GM18520 (cell line): Measurements from ENCODE around the gene GMDS.

Experiments used
- ATAC-seq: cut with Tn5 transposase; IDR thresholded peaks from one replicate; pipeline ENCODE4 v1.9.1; 2021; ENCODE audit not compliant: unreplicated experiment

The GMDS gene

DNA sequence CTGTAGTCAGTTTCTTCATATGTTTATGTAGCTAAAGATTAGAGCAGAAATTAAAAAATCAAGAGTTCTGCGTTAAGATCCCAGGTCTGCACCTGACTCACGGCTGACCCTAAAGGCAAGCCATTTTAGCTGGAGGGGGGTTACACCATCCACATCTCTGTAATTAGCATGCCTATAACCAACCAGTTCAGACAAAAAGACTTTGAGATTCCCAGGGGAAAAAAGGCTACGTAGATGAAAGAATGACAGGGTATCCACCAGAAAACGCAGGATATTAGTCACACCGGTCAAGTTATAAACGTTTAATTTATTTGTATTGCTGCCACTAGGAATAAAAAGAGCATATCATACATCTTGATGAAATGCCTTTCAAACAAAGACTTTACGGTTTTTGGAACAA is 336.6 kb downstream of the GMDS start:
- no peak for ATAC-seq

DNA sequence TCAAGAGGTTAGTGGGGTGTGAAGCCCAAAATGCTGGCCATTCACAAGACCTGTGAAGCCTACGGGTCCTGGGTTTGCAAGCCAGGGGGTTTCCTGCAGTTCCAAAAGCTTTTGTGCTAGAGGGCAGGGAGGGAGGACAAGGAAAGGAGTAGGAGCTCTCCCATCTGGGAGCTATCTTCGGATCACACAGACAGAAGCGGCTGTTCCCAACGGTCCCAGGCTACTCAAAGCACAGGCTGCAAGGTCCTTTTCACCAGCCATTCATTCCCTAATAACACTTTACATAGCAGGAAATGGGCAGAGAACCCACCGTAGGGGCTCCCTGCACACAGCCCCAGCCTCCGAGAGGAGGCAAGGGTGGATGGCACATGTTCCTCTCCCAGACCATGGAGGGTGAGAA is 338.8 kb downstream of the GMDS start:
- no peak for ATAC-seq

DNA sequence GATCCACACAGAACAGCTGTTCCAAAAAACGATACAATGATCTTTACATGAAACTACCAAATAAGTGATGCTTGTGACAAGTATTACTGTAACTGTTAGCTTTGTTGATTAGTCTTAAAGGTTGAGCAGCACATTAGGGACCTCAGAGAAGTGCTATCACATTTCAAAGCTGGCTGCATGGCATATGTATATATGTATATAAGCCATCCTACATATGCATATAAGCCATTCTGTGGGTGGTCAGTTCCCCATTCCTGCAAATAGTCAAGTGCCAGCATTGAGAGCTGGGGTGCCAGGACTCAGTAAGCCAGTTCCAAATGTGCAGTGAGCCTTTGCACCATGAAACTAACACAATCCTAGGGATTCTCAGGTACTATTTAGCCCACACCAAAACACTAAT is 339.4 kb downstream of the GMDS start:
- no peak for ATAC-seq

DNA sequence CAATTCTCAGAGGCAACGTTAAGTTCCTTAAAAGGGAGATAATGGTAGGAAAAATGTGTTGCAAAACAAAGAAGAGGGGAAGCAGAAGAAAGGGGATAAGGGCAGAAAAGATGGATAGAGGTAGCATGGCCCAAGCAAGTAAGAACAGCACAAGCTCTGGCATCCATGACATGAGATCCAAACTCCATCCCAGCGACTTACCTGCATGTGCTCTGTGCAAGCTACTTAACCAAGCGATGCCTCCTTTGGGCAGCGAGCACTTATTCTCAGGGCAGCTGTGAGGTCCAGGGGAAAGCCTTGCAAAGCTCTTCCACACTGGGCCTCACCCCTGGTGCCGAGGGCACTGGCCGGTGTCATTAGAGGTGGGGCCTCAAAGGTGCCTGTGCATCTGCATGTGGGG is 340.5 kb downstream of the GMDS start:
- ATAC-seq, result no peak

DNA sequence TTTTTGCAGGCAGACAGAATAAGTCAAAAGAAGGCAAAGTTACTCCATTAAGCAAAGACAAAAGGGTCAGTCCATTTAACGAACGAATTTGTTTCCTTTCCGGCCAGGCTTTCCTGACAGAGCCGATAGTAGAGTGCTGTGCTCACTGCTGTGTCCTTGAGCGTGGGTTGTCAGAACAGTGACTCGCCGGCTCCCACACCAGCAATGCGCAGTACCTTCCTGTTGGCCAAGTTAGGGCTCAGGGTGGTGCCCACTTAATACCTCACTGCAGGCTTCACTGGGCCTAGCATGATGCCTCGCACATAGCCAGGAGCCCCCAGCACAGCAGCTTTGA is 341.0 kb downstream of the GMDS start:
- no peak for ATAC-seq

DNA sequence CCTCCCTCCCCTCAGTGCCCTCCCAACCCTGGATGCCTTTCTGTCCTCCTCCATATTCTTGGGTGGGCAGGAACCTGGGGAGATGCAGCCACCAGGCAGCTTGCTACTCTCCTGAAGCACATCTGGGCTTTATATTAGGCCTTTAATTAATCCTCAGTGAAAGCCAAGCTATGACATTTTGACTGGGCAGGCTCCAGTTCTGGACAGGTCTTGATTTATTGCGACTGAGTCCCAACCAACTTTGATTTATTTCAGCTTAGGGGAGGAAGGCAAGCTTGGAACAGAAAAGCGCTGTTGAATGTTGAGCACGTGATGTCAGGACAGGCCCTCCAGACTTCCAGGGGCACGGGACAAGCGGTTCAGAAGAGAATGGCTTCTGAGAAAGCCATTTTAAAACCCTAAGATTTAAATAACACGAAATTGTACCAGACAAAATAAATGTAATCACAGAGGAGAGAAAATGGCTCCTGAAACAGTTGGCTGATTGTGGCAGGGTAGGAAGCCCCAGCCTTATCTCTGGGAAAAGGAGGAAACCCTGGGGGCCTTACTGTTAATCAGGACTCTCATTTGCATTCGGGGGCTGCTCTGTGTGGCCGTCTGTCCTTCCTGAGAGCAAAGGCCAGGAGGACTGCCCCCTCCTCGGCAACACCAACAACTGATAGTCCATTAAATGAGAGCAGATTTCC is 341.5 kb downstream of the GMDS start:
- no peak for ATAC-seq

DNA sequence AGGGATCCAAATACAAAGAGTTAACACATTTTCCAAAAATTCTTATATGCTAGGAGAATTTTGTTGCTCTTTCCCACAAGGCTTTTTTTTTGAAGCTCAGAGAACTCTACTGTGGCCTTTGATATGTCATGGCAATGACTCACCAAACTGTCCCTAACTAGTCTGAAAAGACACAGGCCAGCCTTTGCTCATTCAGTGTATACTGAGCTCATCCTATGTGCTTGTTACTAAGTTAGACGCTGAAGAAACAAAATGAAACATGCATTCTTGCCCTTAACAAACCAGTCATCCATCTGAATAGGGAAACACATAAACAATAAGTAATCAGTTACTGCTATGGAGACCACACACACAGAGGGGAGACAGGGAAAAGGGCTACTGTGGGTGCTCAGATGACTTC is 343.8 kb downstream of the GMDS start:
- ATAC-seq, result no peak

DNA sequence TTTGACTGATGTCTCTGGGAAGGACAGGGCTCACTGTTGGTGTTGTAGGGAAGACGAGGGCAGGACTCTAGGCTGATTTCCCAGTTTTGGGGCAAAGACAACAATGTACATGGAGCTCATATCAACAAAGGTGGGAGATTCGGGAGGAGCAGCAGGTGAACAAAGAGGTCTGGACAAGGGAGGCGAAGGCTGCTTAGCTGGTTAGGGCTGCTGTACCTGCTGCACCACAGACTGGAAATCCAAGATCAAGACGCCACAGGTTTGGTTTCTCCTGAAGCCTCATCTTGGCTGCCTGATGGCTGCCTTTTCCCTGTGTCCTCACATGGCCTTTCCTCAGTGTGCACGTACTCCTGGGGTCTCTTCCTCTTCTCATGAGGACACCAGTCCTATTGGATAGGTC is 348.5 kb downstream of the GMDS start:
- no peak for ATAC-seq

DNA sequence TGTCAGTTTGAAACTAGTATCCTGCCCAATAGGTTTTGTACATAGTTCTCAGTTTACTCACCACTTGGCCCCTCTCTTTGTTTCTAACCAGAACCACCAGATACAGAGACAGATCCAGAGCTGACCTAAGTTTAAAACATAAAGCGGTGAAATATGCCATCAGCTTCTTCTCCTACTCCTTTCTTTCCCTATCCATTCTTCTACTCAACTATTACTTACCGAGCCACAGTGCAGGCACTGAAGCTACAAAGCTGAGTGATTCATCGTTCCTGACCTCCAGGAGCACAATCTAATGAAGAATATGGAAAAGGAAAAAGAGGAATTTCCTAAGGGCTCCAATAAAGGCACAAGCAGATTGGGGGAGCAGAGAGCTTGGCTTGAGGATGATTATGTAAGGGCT is 349.7 kb downstream of the GMDS start:
- no peak for ATAC-seq

DNA sequence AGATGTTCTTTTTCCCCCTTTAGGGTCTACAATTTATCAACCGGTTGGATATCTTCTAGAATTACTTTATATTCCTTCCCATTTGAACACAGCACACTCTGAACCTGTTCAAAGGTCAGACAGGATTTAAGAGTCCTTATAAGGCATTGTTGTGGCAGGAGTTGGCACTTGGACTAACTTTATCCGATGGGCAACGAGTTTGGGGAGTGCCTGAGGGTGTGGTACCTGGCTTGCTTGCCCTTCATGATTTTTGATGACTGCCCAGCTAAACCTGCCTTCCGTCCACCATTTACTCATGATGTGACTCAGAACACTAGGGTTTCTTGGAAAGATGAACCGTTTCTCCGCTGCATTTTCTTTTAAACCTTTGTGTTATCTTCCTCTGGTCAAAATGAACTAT is 350.5 kb downstream of the GMDS start:
- no peak for ATAC-seq

DNA sequence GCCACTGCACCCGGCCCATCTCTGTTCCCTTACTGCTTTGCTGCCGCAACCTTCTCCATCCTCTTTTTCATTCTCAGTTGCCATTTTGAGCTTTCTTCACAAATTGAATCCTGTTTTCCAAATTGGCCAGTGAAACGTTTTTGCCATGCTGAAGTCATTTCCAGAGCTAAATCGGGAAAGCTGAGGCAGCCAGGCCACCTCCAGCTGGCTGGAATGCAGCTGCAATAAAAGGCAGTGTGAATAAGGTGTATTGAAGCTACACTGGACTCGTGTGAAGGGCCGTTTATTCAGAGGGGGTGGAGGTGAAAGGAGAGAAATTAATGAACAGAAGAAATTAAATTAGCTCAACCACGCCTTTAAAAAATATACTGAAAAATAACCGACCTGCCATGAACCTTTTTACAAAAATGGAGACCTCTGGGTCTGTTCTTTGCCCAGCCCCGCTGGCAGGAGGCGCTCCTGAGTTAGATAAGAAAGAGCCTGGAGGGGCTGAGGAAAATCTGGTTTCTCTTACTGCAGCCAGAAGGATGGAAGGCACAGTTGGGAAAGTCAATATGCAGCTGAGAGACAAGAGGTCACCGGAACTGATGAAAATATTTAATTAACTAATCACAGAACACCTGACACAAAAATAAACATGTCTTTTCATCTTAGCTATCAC is 351.8 kb downstream of the GMDS start:
- ATAC-seq, result no peak

DNA sequence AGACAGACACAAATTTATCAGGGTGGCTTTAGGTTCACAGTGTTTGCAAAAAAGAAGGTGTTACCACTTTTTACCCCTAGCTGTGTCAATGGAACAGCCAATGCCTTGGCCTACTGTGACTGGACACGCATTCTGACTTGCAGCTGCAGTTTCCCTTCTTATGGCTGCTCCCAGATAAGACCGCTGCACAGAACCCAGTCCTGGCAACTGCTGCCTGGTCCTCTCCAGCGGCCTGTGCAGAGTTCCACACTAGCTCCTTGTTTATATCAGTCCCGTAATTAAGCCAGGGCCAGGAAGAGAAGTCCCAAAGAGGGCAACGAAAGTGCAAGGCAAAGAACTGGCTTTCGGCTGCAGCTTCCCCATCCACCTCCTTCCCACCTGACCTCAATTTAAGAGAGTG is 352.7 kb downstream of the GMDS start:
- no peak for ATAC-seq

DNA sequence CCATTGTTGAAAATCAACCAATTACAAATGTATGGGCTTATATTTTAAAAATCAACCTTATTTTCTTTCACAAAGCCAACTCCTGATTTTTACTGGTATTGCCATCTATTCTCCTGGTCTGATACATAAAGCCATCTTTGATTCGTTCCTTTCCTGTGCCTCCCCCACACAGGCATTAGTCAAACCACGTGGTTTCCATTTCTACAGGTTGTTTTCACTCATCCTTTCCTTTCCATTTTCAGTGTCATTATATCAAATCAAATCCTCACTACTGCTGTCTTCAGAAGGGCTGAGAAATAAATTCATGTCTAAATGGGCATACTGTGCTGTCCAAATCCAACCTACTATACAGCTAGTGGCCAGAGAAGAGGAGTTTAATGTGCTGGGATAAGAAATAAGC is 354.4 kb downstream of the GMDS start:
- ATAC-seq, result no peak

DNA sequence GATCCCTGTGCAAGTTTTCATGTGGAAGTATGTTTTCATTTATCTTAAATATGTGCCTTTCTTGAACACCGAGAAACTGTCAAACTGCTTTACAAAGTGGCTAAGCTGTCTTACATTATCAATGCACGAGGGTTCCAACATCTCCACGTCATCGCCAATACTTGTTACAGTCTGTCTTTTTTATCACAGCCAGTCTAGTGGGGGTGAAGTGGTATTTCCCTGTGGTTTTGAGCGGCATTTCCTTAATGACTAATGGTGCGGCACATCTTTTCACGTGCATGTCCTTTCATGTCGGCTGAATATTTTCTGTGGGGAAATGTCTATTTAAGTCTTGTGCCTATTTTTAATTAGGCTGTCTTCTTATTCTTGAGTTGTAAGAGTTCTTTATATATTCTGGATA is 355.3 kb downstream of the GMDS start:
- ATAC-seq, result no peak

DNA sequence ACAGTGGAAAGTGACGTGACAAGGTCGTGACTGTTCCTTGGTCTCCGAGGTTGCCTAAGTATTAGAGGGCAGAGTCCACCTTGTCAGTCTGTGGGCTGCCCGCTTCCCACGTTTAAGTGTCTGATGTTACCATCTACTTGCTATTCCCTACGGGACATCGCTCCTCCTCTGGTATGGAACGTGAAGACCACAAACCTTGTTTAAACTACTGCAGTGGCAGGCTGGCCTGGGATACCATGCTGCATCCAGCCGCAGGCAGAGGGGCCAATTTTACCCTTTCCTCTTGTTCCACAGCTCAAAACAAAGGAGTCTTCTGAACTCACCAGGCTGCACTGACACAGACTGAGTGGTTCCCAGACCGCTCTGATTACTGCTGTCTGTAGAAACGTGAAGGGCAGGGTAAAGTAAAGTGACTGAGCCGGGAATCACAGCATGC is 359.8 kb downstream of the GMDS start:
- ATAC-seq, result no peak

DNA sequence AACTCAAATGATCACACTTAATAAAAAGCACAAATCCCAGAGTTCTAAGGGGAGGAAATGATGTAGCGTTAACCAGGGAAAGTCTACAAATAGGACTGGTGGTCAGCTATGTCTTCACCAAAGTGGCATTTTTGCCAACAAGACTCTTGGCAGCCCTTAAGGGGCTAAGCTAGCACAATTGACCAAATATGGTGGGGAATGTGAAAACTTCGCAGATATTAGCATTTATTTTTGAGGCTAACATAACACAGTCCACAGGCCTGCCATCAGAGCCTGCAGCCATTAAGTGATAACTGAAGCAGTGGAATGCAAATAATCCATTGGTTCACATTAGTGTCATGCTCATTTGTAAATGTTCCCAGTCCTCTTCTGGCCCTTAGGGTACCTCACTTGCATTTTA is 361.1 kb downstream of the GMDS start:
- no peak for ATAC-seq

DNA sequence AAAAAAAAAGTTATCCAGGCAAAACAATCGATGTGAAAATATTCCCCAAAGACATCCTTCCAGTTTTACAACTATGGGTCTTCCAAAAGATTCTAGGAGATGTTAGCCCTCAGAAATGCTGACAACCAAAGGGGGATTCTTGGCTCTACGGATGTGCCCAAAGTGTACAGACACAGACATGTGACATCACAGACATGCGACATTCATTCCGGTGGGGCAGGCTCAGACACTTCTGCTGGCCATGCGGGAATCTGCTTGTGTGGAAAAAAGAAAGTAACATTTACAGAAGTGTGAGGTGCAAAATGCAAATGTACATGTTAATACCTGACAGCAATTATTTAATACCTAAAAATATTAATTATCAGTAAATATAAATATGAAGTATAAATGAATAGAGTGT is 367.1 kb downstream of the GMDS start:
- no peak for ATAC-seq

DNA sequence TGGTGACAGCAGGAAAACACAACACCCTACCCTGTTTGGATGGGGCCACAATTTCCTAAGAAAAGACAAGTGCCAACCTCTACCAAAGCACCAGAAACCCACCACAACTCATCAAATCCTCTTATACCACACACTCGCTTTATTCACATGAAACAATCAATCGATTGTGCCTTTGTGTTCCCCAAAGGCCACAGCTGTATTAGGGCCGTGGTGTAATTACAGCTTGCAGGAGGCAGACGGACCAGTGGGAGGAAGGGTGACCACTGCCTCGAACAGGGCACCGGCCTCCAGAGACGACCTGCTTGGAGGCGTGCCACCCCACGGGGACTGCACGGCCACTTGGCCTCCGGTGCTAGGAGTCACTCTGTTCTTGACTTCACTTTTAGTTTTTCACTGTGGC is 371.6 kb downstream of the GMDS start:
- no peak for ATAC-seq

DNA sequence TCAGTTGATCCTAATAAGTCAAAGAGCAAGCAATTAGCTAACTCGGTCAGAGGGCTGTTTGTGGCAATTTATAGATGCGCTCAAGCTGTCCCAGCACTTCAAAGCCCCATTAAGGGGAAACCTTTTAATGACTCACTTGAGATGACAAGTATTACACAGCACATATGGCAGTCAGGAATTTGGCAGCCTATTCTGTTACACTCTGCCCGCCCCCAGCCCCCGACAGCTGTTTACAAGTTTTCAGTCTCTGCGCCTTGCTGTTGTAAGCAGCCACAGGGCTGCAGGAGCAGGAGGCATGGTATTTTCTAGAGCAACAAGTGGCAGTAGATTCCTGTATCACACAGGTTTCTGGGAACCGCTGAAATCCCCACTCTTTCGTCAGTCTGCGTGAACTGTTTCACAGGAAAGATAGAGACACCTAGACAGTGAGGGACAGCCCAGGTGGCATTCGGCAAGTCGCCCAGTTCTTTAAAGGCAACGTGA is 372.7 kb downstream of the GMDS start:
- no peak for ATAC-seq

DNA sequence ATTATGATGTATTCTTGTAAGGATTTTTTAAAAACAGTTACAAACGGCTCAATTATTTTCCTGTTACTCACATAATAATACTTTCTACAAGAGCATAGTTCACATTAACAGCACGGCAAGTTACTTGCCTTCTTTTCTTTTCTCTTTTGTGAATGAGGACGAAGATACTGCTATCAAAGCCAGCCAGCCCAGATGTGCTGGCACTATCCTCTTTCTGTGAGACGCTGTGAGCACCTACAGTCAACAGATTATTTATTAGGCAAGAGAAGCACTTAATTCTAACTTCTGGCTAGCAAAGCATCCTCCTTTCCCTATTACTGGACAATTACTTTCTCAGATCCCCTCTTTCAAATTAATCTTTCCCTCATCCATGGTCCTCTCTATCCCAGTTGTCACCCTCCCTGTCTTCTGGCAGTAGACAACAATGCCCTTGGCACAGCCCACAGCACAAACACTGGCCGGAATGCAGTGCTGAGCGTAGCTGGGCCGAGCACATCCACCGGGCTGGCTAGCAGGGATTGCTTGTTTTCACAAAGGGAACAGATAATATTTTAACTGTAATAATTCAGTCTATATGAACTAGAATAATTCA is 373.6 kb downstream of the GMDS start:
- ATAC-seq, result no peak

DNA sequence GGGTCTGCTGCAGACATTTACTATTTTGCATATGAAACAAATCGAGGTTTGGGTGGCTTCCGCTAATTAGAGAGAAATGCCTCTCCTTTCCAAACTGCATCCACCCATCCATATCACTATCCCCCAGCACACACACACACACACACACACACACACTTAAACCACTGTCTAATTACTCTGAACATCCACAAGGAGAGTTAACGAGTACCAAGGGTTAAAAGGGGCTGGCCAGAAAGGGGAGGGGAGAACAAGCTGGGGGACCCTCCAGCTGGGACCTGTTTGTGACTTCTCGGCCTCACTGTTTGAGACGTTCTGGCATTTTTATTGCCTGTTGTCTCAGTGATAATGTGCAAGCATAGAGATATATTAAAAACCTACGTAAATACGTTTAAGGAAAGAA is 374.5 kb downstream of the GMDS start:
- no peak for ATAC-seq

DNA sequence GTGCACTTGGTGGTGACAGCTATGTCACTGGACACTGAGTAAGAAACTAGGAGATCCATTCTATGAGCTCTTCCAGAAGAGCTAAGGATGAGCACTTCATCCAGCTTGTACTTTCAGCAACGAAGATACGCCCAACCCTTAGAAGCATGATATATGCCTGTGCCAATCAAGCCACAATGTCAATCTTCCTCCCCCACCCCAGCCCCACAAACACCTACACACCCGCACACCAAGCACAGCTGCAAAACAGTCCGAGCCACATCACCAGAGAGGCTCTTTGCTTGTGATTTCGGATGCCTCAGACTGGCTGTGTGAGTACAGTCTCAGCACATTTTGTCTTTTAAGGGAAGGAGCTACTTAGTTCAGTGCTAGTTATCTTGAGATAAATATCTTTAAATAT is 375.2 kb downstream of the GMDS start:
- no peak for ATAC-seq

DNA sequence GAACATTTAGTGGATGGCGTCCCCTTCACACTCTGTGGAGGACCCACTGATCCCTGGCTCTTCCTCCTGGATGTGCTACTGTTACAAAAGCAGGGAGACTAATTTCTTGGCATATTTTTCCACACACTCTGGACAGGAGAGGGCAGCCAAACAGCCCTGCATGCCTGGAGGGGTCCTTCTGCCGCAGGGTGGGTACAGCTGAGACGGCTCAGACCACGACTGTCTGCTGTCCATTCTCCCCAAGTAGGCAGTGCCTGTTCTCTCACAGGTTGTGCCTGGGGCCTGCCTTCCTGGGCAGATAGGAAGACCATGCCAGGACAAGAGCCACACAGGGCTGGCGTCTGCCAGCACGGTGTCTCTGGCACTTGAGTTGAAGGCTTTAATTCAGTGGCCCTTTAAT is 375.6 kb downstream of the GMDS start:
- no peak for ATAC-seq
